GM12878 (cell line): ENCODE measurements around the gene ABCC5.

Experiments
- CTCF ChIP-seq, 3 experiments: IDR thresholded peaks in 2 of 3; conservative IDR thresholded peaks in 1 of 3; 2 replicates each; pipeline ENCODE4 v1.5.1; 2011; ENCODE audit warnings: low read depth in 3 of 3, low read length in 3 of 3, mild to moderate bottlenecking in 3 of 3, control low read depth in 2 of 3, moderate library complexity in 2 of 3, inconsistent platforms in 1 of 3, mixed read lengths in 1 of 3; ENCODE audit not compliant: control insufficient read depth in 2 of 3, insufficient read depth in 1 of 3; ENCODE audit errors: extremely low read depth in 1 of 3
- FOXM1 ChIP-seq: IDR thresholded peaks from 2 replicates; pipeline ENCODE4 v1.6.1; 2012; ENCODE audit warnings: low read depth, mild to moderate bottlenecking, inconsistent platforms, low read length, moderate library complexity
- MYC ChIP-seq: IDR thresholded peaks from 2 replicates; pipeline ENCODE4 v1.6.1; 2011; ENCODE audit warnings: mild to moderate bottlenecking, low read length, moderate library complexity, inconsistent platforms; ENCODE audit not compliant: insufficient read depth, insufficient replicate concordance, insufficient read length, severe bottlenecking
- NR2F1 ChIP-seq: fragments of 450-650 bp; conservative IDR thresholded peaks from 2 replicates; pipeline ENCODE4 v1.6.1; 2017; ENCODE audit warnings: mild to moderate bottlenecking
- POLR2A ChIP-seq: IDR thresholded peaks from 2 replicates; pipeline ENCODE4 v1.6.1; 2011; ENCODE audit warnings: low read depth, mild to moderate bottlenecking, low read length
- POLR2AphosphoS5 ChIP-seq: IDR thresholded peaks from 2 replicates; pipeline ENCODE4 v1.6.1; 2011; ENCODE audit warnings: mild to moderate bottlenecking, low read length, inconsistent platforms
- RAD51 ChIP-seq: fragments of 450-650 bp; IDR thresholded peaks from 2 replicates; pipeline ENCODE4 v1.6.1; 2016; ENCODE audit warnings: moderate library complexity, mild to moderate bottlenecking, inconsistent platforms
- ZBTB11 ChIP-seq: fragments of 450-650 bp; formaldehyde crosslinking; IDR thresholded peaks from 2 replicates; pipeline ENCODE4 v1.5.0; 2022; ENCODE audit warnings: mild to moderate bottlenecking, missing genetic modification characterization
- ZBTB4 ChIP-seq: fragments of 450-650 bp; formaldehyde crosslinking; IDR thresholded peaks from 2 replicates; pipeline ENCODE4 v1.4.0; 2022; ENCODE audit warnings: mild to moderate bottlenecking, moderate library complexity

- TF ChIP-seq CTCF (IDR thresholded peaks at IDR 0.05 in 2 of 3, conservative IDR thresholded peaks at IDR 0.05 in 1 of 3; ENCODE audit: control insufficient read depth in 2 of 3, extremely low read depth in 1 of 3, insufficient read depth in 1 of 3, low read depth in 3 of 3, low read length in 3 of 3): no peak
- no peak for TF ChIP-seq NR2F1
- TF ChIP-seq ZBTB4 (CRISPR knock-in tag): no peak
- TF ChIP-seq POLR2A: no peak
- no peak for TF ChIP-seq RAD51
- TF ChIP-seq ZBTB11: no peak
- TF ChIP-seq POLR2AphosphoS5: no peak
- no peak for TF ChIP-seq MYC
- no peak for TF ChIP-seq FOXM1
These were observed 95.3 kb downstream of the ABCC5 start for GRCh38 chr3:183922421-183922820.
